Lower leg skin (tissue), 3 donors: ENCODE results near the gene CORIN.

Source experiments
- CTCF ChIP-seq, 3 donors: fragments of 450-650 bp; IDR thresholded peaks; one replicate each; pipeline ENCODE4 v1.5.1; 2016; ENCODE audit warnings: antibody characterized with exemption in 3 of 3, mild to moderate bottlenecking in 3 of 3, moderate library complexity in 2 of 3
- POLR2A ChIP-seq, 2 donors: fragments of 450-650 bp; IDR thresholded peaks; one replicate each; pipeline ENCODE4 v1.6.1; 2016 to 2017; ENCODE audit warnings: antibody characterized with exemption in 2 of 2, mild to moderate bottlenecking in 1 of 2, moderate library complexity in 1 of 2

- TF ChIP-seq CTCF (IDR thresholded peaks at IDR 0.05), result no peak
- TF ChIP-seq POLR2A (IDR thresholded peaks at IDR 0.05), result no peak
These were observed 284.3 kb downstream of the CORIN start for GRCh38 chr4:47553329-47554125.
